ENCODE data around the gene NTRK3.

NTRK3 gene

DNA sequence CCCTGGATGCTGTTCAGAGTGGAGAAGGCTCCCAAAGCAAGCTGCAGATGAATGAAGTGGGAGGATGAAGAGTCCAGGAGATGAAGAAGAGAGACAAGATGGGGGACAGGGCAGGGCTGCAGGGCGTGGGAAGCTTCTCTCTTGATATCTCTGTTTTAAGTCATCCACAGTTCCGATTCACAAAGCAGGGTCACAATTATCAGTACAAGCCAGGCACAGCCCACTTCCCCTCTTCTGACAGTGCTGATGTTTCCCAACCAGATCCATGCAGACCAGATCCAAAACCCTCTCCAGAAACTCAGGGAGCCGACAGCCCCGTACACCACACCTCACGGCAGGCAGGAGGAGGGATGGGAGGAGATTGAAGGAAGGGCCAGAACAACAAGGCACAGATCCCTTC is 31.1 kb downstream of the NTRK3 start:
- DNase-seq = no peak

DNA sequence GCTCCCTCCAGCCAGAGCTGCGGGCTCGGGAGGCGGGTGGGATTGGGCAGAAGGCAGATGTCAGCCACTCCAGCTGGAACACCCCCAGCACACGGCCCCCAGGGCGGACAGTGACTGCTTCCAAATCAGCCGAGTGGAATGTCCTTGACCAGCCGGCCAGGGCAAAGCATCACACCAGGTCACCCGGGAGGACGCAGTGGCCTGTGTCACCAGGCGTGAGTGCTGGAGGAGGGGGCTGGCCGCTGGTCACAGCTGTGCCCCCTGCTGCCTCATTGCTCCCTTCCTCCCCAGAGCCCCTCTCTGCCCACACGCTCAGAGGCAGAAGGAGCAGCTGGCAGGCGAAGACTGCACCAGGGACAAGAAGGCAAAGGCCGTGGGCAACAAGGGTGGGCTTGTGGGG is 33.5 kb downstream of the NTRK3 start:
- no peak for DNase-seq

DNA sequence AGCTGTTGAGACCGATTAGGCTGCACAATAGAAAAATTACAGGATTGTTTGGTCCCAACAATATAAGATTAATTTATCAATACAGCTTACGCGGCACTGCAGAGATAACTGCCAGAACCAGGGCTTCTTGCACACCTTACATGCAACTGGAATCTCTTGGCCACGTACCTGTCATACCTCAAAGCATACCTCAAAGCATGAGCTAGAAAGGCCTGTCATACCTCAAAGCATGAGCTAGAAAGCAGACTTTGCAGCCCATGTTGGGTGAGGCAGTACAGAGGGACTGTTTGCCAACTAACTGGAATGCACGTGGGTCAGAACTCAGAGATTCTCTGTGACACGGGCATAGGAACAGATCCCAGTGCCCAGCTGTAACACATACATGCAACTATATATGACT is 34.7 kb downstream of the NTRK3 start:
- DNase-seq = no peak

DNA sequence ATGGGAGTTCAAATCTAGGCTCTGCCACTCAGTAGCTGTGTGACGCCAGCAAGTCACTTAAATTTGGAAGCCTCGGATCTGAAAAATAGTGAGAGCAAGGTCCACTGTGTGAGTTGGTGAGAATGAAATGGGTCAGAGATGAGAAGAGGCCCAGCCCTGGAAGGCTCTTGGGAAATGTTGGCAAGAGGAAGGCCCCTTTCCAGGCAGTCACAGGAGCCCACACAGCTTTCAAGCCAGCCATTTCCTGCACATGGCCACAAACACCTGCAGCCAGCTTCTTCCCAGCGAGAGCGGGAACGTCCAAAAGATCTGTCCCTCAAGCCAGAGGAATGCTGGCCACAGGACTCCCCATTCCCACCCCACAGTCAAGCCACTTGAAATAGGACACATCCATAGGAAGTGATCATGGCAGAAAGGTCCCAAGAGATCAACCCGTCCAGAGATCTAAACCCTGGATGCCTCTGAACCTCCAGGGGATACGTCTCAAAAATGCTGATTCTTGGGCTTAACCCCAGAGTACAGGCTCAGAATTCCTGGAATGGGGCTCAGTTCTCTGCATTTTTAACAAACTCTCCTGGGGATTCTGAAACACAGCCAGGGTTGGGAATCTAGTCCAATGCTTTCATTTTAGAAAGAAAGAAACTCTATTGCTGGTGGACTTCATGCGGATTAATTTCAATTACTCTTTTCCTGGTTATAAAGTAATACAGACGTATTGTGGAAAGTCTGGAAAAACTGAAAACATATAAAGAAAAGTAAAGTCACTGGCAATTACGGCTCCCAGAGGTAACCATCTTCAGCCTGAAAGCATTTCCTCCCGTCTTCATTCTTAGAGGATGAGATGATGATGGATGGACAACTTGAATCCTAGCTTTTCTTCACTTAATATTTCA is 35.9 kb downstream of the NTRK3 start:
- no peak for DNase-seq

DNA sequence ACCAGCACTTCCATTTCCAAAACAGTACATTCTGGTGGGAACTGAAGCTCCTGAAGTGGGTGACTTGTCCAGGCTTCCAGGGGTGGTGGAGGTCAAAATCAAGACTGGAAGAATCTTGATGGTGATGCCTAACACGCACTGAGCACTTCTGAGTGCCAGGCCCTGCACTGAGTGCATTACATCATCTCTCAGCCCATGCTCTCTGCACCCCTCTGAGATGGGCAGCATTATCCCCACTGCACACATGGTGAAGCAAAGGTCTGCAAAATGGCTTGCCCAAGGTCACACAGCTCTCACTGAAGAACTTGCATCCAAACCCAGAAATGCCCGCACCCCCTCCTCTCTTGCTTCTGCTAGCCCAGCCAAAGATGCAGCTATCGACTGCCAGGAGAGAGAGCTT is 36.9 kb downstream of the NTRK3 start:
- DNase-seq = no peak

DNA sequence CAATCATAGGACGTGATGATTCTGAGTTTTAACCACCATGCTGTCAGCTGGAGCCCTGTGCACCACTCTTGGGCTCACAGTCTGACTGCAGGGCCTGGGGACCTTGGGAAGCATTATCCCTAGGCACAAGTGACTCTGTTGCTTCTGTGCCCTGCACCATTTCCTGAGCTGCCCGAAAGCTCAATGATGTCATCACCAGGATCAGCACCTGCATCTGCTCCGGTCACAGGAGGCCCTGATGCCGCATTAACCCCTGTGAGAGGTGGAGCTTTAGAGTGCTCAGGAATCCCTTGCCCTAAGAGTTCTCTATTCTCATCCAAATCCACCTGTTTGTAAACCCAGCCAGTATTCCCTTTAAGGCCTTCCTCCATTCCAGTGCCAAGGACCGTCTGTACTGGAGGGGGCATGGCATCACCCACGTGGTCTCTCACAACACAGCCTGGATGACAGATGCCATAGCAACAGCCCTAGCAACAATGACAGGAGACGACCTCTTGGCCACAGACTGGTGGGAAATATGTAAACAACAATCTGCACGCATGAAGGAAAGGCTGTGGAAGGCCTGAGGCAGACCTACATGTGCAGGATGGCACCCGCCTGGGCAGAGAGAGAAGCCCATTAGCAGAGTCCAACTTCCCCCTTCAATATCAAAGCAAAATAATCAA is 37.9 kb downstream of the NTRK3 start:
- no peak for DNase-seq

DNA sequence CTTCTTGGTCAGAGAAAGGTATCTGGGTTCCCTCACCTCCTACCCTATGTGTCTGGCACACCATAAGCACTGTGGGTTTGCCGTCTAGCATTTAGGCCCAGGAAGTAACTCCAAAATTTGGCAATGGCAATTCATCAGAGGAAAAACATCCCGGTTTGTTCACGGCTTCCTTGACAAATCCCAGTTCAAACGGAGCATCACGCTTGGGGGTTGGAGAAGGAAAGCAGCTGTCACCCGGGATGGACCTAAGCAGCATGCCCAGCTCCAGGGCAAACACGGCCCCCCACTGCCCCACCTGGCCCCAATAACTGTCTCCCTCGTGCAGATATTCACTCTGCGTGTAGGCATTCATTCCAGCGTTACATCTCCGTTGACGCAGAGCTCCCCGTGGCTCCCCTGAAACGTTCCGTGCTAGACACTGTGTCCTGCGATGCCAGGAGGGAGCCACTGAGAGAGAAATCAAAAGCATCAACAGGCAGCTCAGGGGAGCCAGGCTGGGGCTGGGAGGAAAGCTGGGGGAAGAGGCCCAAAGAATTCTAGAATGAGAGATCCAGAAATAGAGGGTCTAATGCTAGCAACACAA is 41.4 kb downstream of the NTRK3 start:
- DNase-seq = no peak

DNA sequence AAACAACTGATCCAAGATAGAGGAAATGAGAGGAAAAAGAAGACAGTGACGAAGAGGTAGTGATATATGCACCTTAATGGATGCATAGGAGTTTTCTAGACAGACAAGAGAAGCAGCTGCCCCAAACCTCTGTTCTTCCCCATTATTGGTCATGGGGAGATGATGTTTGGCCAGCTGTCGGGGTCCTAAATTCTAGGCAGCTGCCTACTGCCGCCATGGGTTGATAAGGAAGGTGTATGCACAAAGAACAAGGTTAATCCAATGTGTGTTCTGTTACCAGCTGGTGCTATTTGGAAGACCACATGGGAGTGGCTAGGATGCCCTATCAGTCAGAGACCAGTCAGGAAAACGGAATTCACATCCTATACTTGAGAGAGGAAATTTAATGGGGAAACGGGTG is 47.4 kb downstream of the NTRK3 start:
- DNase-seq = no peak

DNA sequence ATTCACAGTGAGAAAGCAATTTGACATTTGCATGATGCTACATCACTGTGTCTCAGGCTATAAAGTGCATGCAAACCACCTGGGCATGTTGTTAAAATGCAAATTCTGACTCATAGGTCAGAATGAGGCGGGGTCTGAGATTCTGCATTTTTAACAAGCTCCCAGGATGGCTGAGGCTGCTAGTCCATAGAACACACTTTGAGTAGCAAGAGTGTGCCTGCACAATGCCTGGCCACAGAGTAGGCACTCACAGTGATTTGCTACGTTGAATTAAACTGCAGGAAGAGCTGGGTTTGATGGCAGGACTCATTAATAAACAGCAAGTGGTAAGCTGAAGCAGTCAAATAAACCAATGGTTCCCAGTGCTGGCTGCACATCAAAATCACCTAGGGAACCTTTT is 48.1 kb downstream of the NTRK3 start:
- DNase-seq = no peak

DNA sequence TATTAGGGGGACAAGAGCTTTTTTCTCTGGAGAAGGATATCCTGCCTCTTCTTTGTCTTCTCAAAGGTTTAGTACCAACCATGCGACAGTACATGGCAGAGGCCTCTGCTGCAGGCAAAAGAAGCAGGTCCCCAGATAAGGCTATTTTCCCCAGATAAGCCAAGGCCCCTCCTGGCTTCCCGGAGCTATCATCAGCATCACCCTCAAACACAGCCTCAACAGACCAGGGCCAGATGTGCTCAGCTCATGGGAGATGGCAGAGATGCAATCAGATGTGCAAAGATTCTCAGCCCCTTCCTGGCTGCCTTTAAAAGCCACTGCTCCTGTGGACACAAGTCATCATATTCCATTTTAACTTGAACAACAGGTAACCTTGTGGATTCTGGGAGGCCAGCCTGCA is 49.0 kb downstream of the NTRK3 start:
- no peak for DNase-seq

DNA sequence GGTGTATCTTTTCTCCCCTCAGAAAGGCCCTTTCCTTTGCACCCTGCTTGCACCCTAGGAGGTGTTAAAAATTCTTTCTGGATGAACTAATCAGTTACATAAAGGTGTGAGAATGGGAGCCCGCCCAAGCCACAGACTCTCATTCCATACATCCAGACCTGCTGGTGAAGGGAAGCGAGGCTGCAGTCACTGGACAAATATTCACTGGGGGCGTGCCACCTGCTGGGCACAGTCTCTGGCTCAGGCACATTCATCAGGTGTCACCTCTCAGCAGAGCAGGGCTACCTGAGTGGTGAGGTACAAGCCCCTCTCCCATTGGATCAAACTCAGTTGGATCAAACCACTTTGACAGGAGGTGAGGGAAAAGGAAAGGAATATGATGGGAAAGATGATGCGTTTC is 52.0 kb downstream of the NTRK3 start:
- DNase-seq = no peak

DNA sequence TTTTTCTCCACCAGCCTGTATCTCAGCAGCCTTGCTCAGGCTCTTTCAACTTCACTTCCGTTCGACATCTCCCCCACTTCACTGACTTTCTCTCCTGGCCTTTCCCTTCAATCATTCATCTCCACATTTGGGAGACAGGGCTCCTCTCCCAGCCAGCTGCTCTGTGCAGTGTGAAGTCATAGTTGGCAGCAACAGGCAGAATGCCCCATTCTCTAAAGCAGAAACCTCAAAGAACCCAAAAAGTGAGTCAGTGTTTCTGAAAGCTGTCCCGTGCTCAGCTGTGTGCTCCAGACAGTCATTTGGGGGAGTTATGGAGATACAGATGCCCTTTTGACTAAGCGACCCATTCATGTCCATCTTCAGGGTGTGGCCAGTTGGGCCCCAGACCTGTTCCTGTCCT is 54.3 kb downstream of the NTRK3 start:
- DNase-seq = no peak

DNA sequence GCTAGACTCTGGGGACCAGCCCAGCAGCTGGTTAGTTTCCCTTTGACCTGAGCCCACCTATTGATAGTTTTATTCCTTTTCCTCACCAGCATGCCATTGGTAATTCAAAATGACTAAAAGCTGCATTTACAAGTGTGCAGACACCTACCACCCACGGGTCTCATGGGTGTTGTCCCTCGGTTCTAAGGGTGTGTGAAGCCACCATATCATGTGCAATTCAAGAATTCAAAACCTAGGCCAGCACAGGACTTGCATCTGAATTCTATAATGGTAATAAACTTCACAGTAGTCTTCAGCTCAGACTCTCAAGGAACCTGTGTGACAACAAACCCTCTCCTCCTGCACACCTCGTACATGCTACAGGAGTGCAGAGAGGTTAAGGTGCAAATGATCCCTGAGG is 55.3 kb downstream of the NTRK3 start:
- no peak for DNase-seq

DNA sequence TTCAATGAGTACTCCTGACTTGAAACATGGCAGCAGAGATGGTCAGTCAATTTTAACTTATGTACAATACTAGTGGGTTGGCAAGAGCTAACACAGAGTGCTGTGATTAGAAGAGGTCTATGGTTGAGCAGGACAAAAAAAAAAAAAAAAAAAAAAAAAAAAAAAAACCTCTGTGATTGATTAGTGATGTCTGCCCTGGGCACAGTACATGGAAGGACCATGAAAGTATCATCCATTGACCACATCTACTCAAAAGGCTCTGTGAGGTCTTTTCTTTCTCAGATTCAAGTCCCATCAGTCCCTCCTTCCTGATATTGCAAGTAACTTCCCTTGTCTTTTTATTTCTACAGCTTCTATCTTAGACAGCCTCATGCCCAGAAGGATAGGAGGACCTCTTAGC is 59.6 kb downstream of the NTRK3 start:
- DNase-seq = no peak

DNA sequence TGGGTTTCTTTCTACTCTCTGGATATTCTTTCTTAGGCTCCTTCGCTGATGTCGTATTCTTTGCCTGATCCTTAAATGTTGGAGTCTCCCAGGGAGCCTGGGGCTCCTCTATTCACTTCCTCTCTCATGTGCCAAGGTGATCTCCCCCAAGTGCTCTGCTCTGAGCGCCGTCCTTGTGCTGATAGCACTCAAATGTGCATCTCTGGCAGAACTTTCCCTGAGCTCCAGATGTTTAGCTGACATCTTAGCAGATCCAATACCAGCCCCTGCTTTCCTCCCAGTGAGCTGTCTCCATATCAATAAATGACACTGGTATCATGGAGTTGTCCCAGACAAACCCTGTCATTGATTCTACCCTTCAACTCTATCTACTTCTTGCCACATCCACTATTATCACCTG is 62.4 kb downstream of the NTRK3 start:
- no peak for DNase-seq

DNA sequence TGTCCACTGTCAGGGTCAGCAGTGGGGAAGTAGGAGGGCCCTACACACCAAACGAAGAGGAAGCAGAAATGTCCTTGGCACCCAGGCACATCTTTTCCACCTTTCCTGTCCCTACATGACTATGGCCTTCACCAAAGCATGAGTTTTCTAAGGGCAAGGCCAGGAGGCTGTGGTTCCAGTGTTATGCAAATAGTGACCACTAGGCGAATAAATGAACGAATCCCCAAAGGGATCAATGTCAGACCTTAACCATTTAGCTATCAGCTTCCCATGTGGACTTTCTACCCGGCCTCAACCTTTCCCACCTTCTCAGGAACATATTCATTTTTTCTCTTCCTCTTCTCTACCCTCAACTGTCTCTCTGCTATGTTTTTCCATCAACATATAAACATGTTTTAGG is 63.1 kb downstream of the NTRK3 start:
- DNase-seq = no peak

DNA sequence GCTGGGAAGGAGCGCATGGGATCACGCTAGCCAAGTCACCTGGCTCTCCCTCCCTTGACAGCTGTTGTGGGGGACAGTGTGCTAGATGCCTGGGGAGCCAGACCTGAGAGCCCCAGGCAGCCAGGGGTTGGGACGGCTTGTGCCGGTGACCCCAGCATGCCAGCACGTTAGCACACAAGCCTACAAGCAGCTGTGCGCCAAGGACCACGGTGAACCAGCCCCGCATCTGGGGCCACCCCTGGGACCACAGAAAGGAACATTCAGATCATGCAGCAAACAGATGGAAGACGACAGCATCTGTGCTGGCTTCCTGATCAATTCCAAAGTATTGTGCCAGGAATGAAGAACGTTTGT is 64.8 kb downstream of the NTRK3 start:
- DNase-seq = no peak

DNA sequence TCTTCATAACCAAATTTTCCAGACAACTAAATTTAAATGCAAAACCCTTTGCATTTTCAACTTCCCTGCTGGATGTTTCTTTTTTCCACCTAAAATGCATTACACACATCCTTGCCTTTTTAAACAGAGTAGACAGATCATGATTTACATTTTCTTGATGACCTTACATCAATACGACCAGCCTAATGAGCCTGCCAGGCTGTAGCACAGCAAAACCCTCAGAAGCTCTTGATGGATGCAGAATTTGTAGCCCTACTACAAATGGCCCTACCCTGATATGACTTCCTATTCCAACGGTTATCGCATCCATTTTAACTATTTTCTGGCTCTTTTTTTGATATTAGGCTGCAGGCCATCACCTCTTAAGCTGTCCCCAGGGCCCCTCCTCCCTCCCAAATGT is 66.3 kb downstream of the NTRK3 start:
- DNase-seq = no peak

DNA sequence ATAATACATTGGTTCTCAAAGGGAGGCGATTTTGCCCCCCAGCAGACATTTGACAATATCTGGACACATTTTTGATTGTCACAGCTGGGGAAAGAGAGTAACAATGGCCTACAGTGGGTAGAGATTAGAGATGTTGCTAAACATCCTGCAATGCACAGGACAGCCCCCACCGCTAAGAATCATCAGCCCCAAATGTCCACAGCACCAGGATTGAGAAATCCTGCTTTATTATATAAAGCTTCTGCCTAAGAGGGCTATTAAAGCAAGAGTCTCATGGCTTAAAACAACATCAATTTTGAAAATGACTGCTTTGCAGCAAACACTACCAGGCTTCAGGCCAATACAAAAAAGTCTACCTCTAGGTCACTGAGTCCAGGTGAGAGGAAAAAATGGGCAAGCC is 68.2 kb downstream of the NTRK3 start:
- DNase-seq = no peak

DNA sequence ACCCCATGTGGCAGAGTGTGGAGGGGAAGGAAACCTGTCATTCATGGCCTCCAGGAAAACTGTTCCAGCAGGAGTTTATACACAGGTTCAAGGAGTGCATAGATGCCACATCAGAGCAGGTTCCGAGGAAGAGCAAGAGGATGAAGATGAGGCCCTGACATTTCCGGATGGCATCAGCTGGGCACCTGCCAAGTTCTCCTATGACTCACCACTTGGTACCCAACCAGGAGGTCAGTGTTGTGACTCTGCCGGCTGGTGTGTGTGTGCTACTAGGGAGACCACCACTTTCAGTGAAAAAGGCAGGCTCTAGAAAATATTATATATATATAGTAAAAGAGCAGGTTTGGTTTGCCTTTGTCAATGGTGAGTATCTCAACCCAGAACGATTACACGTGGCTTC is 69.3 kb downstream of the NTRK3 start:
- no peak for DNase-seq

DNA sequence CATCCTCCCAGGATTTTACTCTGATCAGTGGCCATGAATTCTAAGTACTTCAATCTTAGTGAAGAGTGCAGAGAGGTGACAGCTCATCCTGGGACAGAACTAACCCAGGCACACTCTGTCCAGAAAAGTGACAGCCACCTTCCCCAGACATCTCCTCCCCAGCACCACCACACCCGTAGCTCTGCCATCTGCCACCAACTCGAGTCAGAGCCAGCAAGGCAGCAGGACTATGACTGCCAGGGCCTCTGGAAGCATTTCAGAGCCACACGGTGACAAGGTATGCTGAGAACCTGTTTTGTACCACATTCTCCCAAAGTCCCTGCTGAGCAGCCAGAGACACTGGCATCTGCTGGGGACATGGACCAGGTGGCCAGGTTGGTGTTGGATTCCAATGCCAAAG is 71.0 kb downstream of the NTRK3 start:
- no peak for DNase-seq

DNA sequence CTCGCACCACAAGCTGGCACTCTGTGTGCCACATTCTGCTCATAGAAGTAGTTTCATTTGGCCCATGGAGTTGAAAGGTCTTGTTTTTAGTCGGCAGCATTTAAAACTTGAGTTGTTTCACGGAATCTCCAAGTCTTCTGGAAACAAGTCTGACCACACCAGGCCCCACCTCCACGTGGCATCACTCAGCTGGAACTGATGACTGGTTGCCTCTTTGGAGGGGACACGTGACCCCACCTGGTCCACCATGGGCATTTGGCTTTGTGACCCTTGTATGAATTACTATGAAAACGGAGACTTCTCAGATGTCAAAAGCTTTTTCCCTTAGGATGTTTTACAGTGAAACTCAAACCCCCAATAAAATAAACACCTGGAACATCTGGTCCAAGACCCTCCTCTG is 74.9 kb downstream of the NTRK3 start:
- DNase-seq = no peak

DNA sequence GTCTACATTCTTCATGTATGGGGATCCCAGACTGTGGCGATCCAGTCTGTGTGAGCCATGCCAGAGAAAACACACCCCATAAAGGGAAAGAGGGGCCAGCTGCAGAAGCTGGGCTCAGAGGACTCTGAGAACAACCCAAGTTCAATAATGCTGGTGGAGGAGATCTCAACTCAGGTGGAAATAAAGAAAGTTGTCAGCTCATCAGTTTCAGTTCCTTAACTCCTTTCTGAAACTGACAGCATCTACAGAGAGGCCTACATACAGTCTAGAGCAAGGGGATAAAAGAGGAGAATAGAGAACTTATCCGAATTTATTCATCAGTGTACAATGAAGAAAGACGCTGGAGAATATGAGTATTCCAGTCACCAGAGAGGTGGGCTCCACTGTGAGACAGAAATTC is 77.0 kb downstream of the NTRK3 start:
- no peak for DNase-seq

DNA sequence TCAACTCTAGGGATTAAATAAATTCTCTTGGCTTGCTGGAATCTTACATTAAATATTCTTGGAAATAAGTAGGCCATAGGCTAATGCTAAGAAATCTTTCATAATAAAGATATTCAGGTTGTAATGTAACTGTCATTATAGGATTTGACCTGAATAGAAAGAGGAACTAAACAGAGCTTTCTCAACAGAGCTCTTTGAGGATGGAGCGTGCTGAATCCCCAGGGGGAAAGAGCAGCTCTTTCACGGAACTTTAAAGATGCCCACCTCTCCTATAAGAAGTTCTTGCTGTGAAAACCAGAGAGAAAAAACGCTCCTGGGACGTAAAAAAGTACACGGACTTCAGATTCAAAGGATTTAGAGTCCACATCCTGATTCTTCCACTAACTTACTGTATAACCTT is 77.9 kb downstream of the NTRK3 start:
- no peak for DNase-seq

DNA sequence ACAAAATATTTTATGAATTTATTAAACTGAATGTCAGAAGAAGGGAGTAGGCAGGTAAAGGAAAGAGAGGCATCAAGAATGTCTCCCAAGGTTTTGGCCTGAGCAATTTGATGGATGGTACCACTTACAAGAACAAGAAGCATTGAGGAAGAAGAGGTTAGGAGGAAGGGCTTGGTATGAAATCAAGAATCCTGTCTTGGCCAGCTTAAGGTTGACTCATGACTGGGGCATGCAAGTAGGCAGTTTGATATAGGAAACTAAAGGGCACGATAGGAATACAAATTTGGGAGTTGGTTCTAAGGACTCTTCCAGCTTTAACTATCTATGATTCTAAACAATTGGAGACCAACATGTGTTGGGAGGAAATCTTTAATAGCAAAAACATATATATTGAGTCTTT is 79.1 kb downstream of the NTRK3 start:
- no peak for DNase-seq

All from NCI-H2227 treated with DMSO at 0.1 percent for 48 hours (cell line).